ENCODE data around the gene CDC42BPA. TPM values are rescaled to one million over a fixed set of nuclear protein-coding genes. Genes with fewer than 3 reads are reported as not detected.

CDC42BPA gene
- total RNA-seq, 4 donors from 2014 or later: 16.8 to 26.9 (median 22.5) TPM

GRCh38 chr1:227077783-227078182 is 240.5 kb downstream of the CDC42BPA start:
- intact Hi-C loops (cut with DNase I; ENCODE audit: low total_unique reads): no loop called here
- no peak for DNase-seq (ENCODE audit: low spot score in 2 of 2)
- TF ChIP-seq CTCF (IDR thresholded peaks at IDR 0.05) (no peak), POLR2A (IDR thresholded peaks at IDR 0.05) (no peak)

GRCh38 chr1:227073786-227074185 is 244.5 kb downstream of the CDC42BPA start:
- H3K4me3 ChIP-seq (ENCODE audit: low read depth, poor library complexity, severe bottlenecking): no peak overlapping the region
- TF ChIP-seq CTCF (IDR thresholded peaks at IDR 0.05) (no peak), POLR2A (IDR thresholded peaks at IDR 0.05) (no peak)
- intact Hi-C loops (cut with DNase I; ENCODE audit: low total_unique reads): no loop called here
- WGBS, 2 donors: 86 to 94% methylated on average over 4 of the region's 4 CpGs
- DNase-seq (ENCODE audit: low spot score in 2 of 2): no peak

More at GRCh38 chr1:227077783-227078182, 240.5 kb downstream of the CDC42BPA start:
- no peak overlapping the region for H3K4me3 ChIP-seq (ENCODE audit: low read depth, poor library complexity, severe bottlenecking)

- TF ChIP-seq CTCF (IDR thresholded peaks at IDR 0.05) (no peak), POLR2A (IDR thresholded peaks at IDR 0.05) (no peak)
- H3K4me3 ChIP-seq (ENCODE audit: low read depth, poor library complexity, severe bottlenecking): no peak overlapping the region
- WGBS, 2 donors: 79 to 86% methylated on average over 2 of the region's 2 CpGs
- DNase-seq (ENCODE audit: low spot score in 2 of 2): no peak
- intact Hi-C loops (cut with DNase I; ENCODE audit: low total_unique reads): no loop called here
Measured at GRCh38 chr1:227072991-227073390, 245.3 kb downstream of the CDC42BPA start.

GRCh38 chr1:227071895-227072587 is 246.3 kb downstream of the CDC42BPA start:
- WGBS, 2 donors: 87 to 88% methylated on average over 4 of the region's 4 CpGs
- no peak overlapping the region for H3K4me3 ChIP-seq (ENCODE audit: low read depth, poor library complexity, severe bottlenecking)
- TF ChIP-seq CTCF (IDR thresholded peaks at IDR 0.05) (no peak), POLR2A (IDR thresholded peaks at IDR 0.05) (no peak)
- intact Hi-C loops (cut with DNase I; ENCODE audit: low total_unique reads): no loop called here
- no peak for DNase-seq (ENCODE audit: low spot score in 2 of 2)

- intact Hi-C loops (cut with DNase I; ENCODE audit: low total_unique reads): no loop called here
- no peak for DNase-seq (ENCODE audit: low spot score in 2 of 2)
- no peak overlapping the region for H3K4me3 ChIP-seq (ENCODE audit: low read depth, poor library complexity, severe bottlenecking)
- 61 to 95% methylated on average over 4 of the region's 4 CpGs for WGBS, 2 donors
- TF ChIP-seq POLR2A (IDR thresholded peaks at IDR 0.05): no peak
- TF ChIP-seq CTCF (IDR thresholded peaks at IDR 0.05): no peak
Measured at GRCh38 chr1:227070638-227071285, 247.5 kb downstream of the CDC42BPA start.

Data from lower leg skin (tissue), 4 donors.